GM12878 (cell line): ENCODE data around the gene ENO2.

Experiments
- KDM1A ChIP-seq: fragments of 200-600 bp; sonication (generic); IDR thresholded peaks from 2 replicates; pipeline ENCODE4 v1.6.1; 2016; ENCODE audit warnings: borderline replicate concordance
- TAF1 ChIP-seq: IDR thresholded peaks from 2 replicates; pipeline ENCODE4 v1.6.1; 2011; ENCODE audit warnings: mild to moderate bottlenecking, low read depth, low read length, borderline replicate concordance

- no peak for TF ChIP-seq KDM1A
- no peak for TF ChIP-seq TAF1
These were observed 46.0 kb upstream of the ENO2 start for GRCh38 chr12:6868211-6869048.
